Suprapubic skin (tissue), 4 donors: ENCODE measurements around the gene AGL.

Source experiments
- CTCF ChIP-seq, 2 donors: fragments of 200-600 bp in 1 of 2; fragments of 450-650 bp in 1 of 2; sonication (generic) in 1 of 2; IDR thresholded peaks; one replicate each; pipeline ENCODE4 v1.5.1; 2016 to 2019; ENCODE audit warnings: antibody characterized with exemption in 2 of 2, mild to moderate bottlenecking in 1 of 2, moderate library complexity in 1 of 2
- POLR2A ChIP-seq, 2 donors: fragments of 450-650 bp; IDR thresholded peaks; one replicate each; pipeline ENCODE4 v1.6.1; 2017; ENCODE audit warnings: antibody characterized with exemption in 2 of 2, mild to moderate bottlenecking in 2 of 2, moderate library complexity in 2 of 2
- POLR2AphosphoS5 ChIP-seq, 3 donors: sonication (generic); formaldehyde crosslinking; IDR thresholded peaks; one replicate each; pipeline ENCODE4 v1.6.1; 2017; ENCODE audit warnings: antibody characterized with exemption in 3 of 3

- TF ChIP-seq CTCF (IDR thresholded peaks at IDR 0.05) (no peak), POLR2A (IDR thresholded peaks at IDR 0.05) (no peak), POLR2AphosphoS5 (IDR thresholded peaks at IDR 0.05) (no peak)
These were observed 19.1 kb downstream of the AGL start for GRCh38 chr1:99869304-99869703.
